ENCODE data around the gene SPTBN4.
"Not testable (repeated sequence)": the region's sequence is repeated elsewhere in the genome, so short reads cannot be mapped to it uniquely, and the experiment has no call there.

The SPTBN4 gene

DNA sequence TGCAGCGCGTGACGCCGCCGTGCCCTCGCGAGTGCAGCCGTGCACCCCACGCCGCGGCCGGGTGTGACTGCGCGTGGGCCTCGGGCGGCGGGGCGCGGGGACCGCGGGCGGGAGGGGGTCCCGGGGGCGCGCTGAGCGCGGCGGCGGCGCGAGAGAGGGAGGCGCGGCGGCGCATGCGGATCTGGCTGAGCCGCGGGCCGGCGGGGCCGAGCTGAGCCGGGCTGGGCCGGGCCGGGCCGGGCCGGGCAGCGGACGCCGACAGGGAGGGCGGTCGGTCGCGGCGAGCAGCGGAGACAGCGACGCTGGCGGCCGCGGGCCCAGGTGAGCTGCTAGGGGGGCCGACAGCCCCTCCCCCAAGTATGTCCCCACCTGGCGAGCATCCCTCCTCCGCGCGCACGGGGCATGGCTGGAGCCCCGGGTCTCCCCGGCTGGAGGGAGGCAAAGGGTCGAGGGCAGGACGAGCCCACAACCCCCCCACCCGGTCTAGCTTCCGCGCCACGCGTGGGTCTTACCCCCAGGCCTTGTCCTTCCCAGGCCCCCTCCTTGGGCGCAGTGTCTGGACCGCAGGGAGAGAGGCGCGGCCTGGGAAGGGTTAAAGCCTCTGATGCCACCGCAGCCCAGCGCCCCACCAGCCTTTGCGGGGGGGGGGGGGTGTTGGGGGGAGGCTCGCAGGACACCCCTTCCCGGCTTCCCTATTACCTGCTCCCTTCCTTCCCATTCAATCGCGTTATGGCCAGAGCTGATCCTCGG lies at the start of gene SPTBN4:
SPTBN4 (plus strand) TSS at position 17 of the 750 bp plus-strand sequence. CDS start 5,621 bp downstream, outside the sequence.
- DNase-seq, result no peak

DNA sequence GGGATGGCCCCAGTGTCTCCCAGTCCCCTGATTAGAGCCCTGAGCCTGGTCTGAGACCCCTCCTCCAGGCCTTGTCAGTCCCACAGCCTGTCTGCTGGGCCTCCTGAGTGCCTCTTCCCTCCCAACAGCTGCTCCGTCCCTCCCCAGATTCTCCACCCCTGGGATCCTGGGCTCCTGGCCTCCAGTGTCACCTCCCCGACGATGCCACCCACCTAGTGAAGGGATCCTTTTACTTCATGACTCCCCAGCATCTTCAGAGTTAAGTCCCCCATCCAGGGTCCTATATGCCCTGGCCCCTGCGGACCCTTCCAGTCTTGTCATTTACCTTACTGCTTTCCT lies 49.2 kb upstream of the SPTBN4 start:
- DNase-seq, result no peak

DNA sequence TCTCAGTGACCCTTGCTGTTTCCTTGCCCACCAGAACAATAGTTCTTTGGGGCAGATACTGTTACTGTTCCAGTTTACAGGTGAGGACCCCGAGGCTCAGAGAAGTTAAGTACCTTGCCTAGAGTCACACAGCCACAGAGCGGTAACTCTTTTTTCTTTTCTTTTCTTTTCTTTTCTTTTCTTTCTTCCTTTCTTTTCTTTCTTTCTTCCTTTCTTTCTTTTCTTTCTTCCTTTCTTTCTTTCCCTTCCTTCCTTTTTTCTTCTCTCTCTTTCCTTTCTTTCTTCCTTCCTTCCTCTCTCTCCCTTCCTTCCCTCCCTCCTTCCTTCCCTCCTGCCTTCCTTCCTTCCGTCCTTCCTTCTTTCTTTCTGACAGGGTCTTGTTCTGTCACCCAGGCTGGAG lies 48.8 kb upstream of the SPTBN4 start:
- DNase-seq, result no peak

DNA sequence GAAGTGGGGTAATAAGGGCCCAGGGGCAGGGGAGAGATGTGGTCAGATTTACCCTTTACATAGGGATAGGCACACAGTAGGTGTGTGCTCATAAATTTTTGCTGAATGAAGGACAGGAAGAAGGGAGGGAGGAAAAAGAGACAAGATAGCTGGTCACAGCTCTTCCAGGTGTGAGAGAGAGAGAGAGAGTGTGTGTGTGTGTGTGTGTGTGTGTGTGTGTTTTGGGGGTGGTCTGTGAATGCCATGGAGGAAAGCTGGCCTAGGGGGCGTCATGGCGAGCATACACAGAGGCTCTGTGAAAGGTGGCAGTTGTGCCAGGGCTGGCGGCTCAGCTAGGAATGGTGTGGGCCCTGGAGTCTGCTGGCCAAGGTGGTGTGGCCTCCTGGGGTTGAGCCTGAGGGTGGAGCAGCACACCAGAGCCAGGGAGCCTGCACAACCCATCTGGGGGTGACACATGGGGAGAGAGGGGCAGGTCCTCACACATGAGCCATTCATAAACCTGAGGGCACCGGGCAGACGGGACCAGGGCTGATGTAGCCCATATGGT lies 47.7 kb upstream of the SPTBN4 start:
- no peak for DNase-seq

DNA sequence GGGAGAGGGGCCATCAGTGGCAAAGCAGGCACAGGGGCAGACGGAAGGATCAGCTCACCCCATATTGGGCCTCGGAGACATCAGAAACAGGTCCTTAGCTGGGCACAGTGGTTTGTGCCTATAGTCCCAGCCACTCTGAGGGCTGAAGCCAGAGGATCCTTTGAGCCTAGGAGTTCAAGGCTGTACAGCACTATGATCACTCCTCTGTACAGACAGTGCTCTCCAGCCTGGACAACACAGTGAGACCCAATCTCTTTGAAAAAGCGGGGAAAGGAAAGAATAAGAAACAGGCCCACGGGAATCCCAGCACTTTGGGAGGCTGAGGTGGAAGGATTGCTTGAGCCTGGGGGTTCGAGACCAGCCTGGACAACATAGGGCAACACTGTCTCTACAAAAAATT lies 47.0 kb upstream of the SPTBN4 start:
- DNase-seq, result no peak

DNA sequence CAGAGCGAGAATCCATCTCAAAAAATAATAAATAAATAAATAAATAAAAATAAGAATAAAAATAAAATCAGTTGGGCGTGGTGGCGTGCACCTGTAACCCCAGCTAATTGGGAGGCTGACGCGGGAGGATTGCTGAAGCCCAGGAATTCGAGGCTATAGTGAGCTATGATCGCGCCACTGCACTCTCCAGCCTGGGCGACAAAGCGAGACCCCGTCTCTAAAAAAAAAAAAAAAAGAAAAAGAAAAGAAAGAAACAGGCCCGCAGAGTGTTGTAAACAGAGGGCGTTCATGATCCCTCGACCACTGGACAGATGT lies 46.4 kb upstream of the SPTBN4 start:
- DNase-seq, result no peak

DNA sequence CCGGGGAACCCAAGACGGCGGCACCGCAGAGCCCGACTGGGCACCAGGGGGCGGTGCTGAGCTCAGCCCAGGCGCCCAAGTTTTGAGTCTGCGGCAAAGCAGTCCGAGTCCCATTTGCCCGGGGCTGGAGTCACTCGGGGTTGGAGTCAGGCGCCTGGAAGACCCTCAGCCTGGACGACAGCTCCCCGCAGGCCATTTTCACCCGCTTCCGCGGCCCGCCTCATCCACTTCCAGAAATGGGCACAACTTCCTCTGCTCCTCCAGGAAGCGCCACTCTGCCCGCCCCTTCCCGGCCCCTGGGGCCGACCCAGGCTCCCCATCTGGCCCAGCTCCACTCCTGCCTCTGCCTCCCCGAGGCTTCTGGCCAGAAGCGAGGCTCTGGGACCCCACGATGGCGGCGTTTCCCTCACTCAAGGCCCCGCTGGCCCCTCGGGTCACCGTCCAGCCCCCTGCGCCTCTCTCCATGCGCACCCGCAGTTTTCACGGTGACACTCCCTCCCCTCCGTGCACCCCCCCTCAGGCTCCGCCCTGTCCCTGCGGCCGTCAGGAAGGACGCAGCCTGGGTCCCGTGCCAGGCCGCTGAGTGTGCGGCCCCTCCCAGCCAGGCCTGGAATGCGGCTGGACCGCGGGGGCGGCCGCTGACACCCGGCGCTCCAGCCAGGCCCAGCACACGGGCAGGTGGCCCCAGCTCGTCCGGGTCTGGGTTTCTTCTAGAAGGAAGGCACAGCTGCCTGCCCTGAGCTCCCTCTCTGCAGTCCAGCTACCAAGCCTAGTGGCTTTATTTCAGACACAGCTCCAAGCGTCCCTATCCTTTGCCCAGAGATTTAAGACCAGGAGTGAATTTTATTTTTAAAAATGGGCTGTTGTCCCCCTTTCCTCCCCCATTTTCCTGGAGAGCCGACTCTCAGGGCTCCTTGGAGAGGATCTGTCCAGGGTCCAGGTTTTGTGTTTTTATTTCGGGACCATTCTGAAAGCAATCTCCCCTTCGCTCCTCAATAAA lies 45.7 kb upstream of the SPTBN4 start:
- DNase-seq, result peak; percentile 78 to 84 (median 84)

DNA sequence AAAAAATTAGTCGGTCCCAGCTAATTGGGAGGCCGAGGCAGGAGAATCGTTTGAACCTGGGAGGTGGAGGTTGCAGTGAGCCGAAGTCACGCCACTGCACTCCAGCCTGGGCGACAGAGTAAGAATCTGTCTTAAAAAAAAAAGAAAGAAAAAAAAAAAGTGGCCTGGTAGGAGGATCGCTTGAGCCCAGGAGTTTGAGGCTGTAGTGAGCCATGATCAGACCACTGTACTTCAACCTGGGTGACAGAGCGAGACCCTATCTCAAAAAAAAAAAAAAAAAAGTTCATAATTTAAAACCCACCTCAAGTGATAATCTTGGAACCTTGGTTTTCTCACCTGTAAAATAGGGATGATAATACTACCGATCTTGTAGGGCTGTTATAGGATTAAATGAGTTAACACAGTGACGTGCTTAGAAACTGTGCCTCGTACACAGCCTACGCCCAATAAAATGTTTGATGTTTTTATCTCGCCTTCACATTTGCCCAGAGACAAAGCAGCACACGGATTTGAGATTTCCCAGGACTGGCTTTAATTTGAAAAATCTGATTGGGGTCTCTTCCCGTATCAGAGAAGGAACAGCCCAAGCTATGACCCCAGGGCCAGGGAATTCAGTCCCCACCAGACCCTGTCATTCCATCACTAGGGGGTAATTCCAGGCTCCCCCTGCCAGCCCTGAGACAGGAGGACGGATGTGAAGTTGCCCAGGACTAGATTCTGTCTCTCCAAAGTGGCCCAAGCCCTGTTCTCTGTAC lies 44.6 kb upstream of the SPTBN4 start:
- DNase-seq, result no peak

DNA sequence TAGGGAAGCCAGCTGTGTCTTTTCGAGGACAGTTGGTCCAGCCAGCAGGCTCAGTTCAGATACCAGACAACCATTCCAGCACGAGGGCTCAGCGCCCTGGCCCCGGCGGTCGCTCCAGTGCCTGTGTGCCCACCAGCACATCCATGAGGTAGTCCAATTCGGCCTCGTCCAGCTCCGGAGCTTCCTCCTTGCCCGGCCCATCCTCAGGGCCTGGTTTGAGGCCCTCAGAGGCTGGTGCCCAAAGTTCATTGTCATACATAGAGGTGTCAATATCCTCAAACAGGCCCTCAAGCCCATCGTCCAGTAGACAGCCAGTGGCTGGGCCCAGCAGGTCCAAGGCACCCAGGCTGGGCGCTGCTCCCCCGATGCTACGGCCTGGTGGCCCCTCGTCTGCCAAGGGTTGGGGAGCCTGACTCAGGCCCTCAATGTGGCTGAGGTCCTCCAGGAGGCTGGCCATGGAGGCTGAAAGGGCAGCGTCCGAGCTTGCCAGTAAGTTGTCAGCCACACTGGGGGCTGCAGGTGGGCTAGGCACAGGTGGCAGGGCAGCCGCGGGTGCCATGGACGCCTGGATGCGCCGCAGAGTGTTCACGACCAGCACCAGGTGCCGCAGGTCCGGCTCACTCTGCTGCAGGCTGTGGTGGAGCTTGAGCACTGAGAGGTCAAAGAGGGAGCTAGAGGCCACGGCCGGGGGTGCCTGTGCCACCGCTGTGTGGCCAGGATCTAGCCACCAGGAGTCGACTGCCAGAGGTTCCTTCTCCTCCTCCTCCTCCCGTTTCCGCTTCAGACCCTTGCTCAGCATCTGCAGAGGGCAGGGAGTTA lies 43.8 kb upstream of the SPTBN4 start:
- DNase-seq, result no peak

DNA sequence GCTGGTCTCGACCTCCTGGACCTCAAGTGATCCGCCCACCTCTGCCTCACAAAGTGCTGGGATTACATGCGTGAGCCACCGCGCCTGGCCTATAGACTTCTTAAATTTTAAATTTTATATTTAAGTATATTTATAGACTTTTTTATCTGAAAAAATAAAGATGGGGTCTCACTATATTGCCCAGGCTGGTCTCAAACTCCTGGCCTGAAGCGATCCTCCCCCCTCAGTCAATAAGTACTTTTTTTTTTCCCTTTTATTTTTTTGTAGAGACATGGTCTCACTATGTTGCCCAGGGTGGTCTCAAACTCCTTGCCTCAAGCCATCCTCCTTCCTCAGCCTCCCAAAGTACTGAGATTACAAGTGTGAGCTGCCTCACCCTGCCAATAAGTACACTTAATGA lies 42.9 kb upstream of the SPTBN4 start:
- DNase-seq, result no peak

DNA sequence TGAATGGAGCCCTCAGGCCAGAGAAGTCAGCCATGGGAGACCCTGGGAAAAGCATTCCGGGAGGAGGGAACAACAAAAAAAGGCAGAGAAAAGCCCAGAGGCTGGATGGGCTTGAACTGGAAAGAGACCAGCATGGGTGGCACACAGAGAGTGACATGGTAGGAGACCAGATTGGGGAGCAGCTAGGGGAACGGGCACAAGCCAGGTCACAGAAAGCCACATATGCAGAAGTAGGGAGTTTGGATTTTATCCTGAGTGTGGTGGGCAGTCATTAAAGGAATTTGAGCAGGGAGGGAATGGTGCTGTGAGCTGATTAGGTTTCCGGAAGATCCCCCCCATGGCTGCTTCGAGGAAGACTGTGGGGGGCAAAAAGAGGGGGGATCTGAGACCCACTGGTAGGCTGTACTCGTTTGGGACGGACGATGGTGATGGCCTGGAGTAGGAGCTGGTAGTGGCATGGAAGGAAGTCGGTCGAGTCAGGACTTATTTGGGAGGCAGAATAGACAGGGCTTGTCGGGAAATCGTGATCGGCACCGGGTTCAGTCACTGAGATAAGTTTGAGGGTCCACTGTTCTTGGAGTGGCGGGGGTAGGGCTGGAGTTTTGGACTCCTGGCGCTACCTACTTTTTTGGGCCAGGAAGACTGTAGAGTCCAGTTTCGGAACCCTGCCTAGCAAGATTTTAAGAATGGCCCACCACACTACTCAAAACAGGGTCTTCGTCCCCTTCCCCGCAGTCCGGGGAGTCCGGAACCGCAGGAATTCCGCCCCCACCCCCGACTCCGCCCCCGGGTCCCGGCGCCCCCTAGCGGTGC lies 42.0 kb upstream of the SPTBN4 start:
- peak in 1 of 3 experiments; percentile 39 for DNase-seq

DNA sequence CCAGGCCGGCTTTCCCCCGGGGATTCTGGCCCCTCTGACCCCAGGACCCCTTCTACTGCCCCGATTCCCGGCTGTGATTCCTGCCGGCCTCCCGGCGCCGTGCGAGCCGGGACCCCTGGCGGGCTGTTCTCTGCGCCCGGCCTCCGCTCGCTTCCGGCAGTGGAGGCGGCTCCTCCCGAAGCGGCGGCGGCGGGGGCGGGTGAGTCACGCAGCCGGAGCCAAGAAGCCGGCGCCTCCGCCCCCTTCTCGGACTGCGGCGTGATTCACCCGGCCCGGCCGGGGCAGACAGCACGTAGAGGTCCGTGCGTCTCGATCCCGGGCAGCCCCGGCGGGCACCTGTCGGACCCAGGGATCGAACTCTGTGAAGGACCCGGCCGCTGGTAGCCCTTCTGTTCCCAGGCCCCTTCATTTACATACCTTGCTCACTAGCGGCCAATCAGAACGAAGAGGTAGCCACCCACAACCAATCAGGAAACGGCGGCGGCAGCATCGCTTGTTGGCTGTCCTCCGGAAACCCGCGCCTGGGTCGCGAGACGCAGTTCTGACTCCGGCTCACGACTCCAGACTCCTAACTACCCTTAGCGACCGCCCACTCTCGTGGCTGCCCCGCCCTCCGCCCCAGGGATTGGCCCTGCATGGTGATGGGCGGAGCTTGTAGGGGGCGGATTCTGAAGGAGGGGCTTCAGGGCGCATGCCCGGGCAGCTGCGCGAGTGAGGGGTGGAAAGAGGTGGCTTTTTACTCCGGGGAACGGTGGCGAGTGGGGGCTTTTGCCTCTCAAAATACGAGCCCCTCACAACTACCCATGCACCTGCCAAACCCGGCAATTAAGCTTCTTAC lies 41.1 kb upstream of the SPTBN4 start, which contains the start of gene SERTAD1:
SERTAD1 (minus strand) TSS at position 543 of the 838 bp plus-strand sequence. CDS start 2,446 bp downstream, outside the sequence.
- DNase-seq, result peak; percentile 98 to 99 (median 99)

DNA sequence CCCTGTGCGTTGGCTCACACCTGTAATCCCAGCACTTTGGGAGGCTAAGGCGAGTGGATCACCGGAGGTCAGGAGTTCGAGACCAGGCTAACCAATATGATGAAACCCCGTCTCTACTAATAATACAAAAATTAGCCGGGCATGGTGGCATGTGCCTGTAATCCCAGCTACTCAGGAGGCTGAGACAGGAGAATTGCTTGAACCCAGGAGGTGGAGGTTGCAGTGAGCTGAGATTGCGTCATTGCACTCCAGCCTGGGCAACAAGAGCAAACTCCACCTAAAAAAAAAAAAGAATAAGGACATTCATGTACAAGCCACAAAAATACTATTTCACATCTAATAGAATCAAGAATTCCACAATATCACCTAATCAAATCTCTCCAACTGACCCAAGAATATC lies 38.6 kb upstream of the SPTBN4 start:
- not testable (repeated sequence) for DNase-seq

DNA sequence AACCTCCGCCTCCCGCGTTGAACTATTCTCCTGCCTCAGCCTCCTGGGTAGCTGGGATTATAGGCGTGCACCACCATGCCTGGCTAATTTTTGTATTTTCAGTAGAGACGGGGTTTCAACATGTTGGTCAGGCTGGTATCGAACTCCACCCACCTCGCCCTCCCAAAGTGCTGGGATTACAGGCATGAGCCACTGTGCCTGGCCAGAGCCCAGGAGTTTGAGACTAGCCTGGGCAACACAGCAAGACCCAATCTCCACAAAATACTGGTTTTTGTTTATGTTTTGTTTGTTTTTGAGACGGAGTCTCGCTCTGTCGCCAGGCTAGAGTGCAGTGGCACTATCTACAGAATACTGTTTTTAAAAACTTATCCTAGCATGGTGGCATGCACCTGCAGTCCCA lies 36.6 kb upstream of the SPTBN4 start:
- not testable (repeated sequence) for DNase-seq

DNA sequence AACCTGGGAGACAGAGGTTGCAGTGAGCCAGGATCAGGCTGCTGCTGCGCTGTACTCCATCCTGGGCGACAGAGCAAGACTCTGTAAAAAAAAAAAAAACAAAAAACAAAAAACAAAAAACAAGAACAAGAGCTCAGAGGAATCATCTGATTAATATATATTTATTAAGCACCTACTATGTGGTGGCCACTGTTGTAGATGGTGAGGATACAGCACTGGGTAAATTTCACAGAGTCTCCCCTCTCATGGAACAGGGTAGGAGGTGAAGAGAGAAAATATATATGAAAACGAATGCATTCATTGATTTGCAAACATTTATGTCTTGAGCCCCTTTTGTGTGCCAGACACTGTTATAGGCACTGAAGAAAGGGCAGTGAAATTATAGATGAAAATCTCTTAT lies 35.1 kb upstream of the SPTBN4 start:
- DNase-seq, result no peak

DNA sequence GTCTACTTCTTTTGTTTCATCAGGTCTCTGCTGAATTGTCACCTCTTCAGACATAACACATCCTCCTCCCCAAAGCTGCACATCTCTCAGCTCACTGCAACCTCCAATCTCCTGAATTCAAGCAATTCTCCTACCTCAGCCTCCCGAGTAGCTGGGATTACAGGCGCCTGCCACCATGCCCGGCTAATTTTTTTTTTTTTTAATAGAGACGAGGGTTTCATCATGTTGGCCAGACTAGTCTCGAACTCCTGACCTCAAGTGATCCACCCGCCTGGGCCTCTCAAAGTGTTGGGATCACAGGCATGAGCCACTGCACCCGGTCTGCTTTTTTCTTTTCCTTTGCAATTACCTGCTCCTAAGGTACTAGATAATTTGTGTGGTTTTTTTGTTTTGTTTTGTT lies 34.0 kb upstream of the SPTBN4 start:
- DNase-seq, result peak in 1 of 3 experiments; percentile 21

DNA sequence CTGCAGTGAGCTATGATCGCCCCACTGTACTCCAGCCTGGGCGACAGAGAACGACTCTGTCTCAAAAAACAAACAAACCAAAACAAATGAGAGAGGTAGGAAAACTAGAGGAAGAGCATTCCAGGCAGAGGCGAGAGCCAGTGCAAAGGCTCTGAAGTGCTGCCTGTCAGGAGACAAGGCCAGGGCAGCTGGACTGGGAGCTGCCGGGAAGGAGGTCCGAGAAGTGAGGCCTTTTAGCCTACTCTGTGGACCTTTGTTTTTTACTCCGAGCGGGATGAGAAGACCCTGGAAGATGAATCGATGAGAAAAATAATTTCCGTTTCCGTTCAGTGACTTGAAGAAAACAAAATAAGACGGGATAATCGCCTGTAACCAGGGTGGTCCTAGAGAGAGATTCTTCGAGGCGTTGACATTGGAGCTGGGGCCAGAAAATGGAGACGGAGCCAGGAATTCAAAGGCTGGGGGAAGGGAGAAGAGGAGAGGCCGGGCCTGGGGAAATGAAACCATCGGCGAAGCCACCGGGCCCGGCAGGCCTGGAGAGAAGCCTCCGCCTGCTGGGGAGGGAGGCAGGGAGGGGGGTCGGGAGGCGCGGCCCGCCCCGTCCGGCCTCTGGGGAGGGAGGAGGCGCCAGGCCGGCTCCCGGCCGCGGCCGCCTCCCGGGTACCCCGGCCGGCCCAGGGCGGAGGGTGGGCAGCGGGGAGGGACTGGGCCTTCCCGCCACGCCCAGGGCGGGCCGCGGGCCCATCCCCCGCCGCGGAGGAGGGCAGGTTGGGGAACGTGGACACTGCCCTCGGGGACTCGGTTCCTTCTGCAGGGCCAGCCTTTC lies 33.2 kb upstream of the SPTBN4 start:
- DNase-seq, result peak; percentile 77 to 87 (median 83)

DNA sequence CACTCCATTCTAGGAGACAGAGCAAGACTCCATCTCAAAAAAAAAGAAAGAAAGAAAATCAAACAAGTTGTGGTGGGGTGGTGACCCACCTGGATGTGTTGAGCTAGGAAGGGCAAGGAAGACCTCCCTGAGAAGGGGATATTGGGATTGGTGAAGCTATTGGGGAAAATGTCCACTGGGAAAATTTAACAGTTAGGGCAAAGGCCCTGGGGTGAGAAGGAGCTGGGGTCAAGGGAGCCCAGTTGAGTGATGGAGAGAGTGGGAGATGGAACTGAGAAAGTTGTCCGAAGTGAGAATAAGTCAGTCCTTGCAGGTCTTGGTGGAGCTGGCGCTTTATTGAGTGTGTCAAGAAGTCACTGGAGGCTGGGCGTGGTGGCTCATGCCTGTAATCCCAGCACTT lies 28.5 kb upstream of the SPTBN4 start:
- DNase-seq, result no peak

DNA sequence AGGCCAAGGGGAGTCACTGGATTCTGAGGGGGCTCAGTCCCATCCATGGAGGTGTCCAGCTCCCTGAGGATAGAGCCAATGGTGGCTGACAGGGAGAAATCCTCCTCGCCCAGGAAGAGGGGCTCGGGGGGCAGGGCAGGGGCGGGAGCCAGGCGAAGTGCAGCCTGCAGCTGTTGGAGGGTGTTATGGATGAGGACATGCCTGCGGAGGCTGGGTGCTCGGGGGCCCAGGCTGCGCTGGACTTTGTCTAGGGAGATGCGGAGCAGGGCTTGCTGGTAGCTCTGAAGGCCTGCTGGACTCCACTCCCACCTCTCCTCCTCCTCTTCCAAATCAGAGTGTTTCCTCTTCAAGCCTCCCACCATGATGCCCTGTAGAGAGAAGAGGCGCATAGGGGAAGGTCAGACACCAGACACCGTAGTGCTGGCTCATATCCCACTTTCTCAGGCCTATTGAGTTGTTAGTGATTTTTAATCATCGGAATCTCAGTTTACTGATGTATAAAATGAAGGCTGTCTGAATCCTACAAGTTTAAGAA lies 25.0 kb upstream of the SPTBN4 start:
- no peak for DNase-seq

All from NCI-H1417 (cell line).